ENCODE results near the gene FLYWCH2. TPM values are rescaled to one million over a fixed set of nuclear protein-coding genes. Genes with fewer than 3 reads are reported as not detected.

Gene FLYWCH2
- total RNA-seq, 1 experiment from 2014 or later, result 33.7 TPM

- TF ChIP-seq TCF7L2 (IDR thresholded peaks at IDR 0.05; ENCODE audit: borderline replicate concordance, extremely low read depth, insufficient read depth, insufficient read length) (no peak), EGR1 (IDR thresholded peaks at IDR 0.05; ENCODE audit: low read depth) (no peak), CTCF (IDR thresholded peaks at IDR 0.05 in 2 of 3, conservative IDR thresholded peaks at IDR 0.05 in 1 of 3; ENCODE audit: borderline replicate concordance in 1 of 3, insufficient read depth in 1 of 3, low read depth in 2 of 3, low read length in 2 of 3) (no peak; a peak in 3 of 6 replicates), FOSL1 (IDR thresholded peaks at IDR 0.05; ENCODE audit: low read depth) (no peak), POLR2A (IDR thresholded peaks at IDR 0.05; ENCODE audit: borderline replicate concordance, extremely low read depth, insufficient read depth, insufficient read length) (no peak), JUND (IDR thresholded peaks at IDR 0.05) (no peak; the same call in 1 of the 2 replicates), REST (IDR thresholded peaks at IDR 0.05; ENCODE audit: low read depth) (no peak), ATF3 (IDR thresholded peaks at IDR 0.05) (no peak), SIN3A (IDR thresholded peaks at IDR 0.05; ENCODE audit: low read depth) (peak; percentile 86; the same call in 1 of the 2 replicates), SRF (IDR thresholded peaks at IDR 0.05; ENCODE audit: low read depth) (no peak), EZH2 (IDR thresholded peaks at IDR 0.05) (no peak), CEBPB (IDR thresholded peaks at IDR 0.05; ENCODE audit: low read depth) (no peak)
Measured at GRCh38 chr16:2858245-2859025, 24.6 kb upstream of the FLYWCH2 start (continued).
